TTC549 (cell line): Measurements from ENCODE around the gene GCFC2.

Experiments
- FAIRE-seq: peaks from 2 replicates; lab custom pipeline; 2012; peaks lifted over from hg19 to GRCh38; lab: Jason Lieb, UNC

The GCFC2 gene

GRCh38 chr2:75622929-75623328 is 87.8 kb downstream of the GCFC2 start:
- FAIRE-seq, result no peak

GRCh38 chr2:75622500-75622899 is 88.2 kb downstream of the GCFC2 start:
- no peak for FAIRE-seq

- no peak for FAIRE-seq
Measured at GRCh38 chr2:75621228-75621627, 89.5 kb downstream of the GCFC2 start.

- no peak for FAIRE-seq
Measured at GRCh38 chr2:75619956-75620740, 90.6 kb downstream of the GCFC2 start.

- FAIRE-seq, result no peak
Measured at GRCh38 chr2:75616933-75617332, 93.8 kb downstream of the GCFC2 start.

DNA sequence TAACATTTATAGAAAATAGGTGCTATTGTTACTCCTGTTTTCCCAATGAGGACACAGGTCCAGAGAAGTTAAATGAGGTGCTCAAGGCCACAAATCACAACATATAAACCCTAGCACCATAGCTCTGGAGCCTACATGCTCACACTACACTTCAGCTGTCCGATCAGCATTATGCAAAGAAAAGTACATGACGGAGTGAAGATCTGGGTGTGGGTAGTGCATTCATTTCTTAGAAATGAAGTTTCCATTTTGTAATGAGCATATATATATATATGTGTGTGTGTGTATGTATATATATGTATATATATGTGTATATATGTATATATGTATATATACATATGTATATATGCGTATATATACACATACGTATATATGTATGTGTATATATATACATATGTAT is 94.3 kb downstream of the GCFC2 start:
- no peak for FAIRE-seq

GRCh38 chr2:75614162-75614651 is 96.5 kb downstream of the GCFC2 start:
- FAIRE-seq, result no peak

GRCh38 chr2:75612862-75613243 is 97.9 kb downstream of the GCFC2 start:
- FAIRE-seq, result no peak
